Endothelial cell of umbilical vein (primary cell): ENCODE results near the gene STK11IP. TPM values are rescaled to one million over a fixed set of nuclear protein-coding genes. Genes with fewer than 3 reads are reported as not detected.

Source experiments
- BruUV-seq: library from RNA; stranded (reverse); fragments of 400-500 nt; replicated peaks from 2 replicates; lab custom pipeline; 2021; lab: Mats Ljungman, UMichigan
- CTCF ChIA-PET: fragments of 300-600, 350-600 bp; sonication (Branson Sonifier 250); formaldehyde crosslinking; loops from one replicate; lab custom pipeline; 2021; ENCODE audit warnings: antibody characterized with exemption, inconsistent platforms; lab: Charles Lee
- POLR2A ChIA-PET: fragments of 300-600, 350-600 bp; sonication (Branson Sonifier 250); formaldehyde crosslinking; loops from one replicate; lab custom pipeline; 2021; ENCODE audit warnings: antibody characterized with exemption, inconsistent platforms; lab: Charles Lee
- DNase-seq: peaks from one replicate; pipeline ENCODE4 v3.0.0-alpha.2; 2011; ENCODE audit warnings: low read depth, low spot score
- FAIRE-seq: peaks from 2 replicates; lab custom pipeline; 2011; peaks lifted over from hg19 to GRCh38; lab: Jason Lieb, UNC
- H2AFZ ChIP-seq: 2 replicates; pipeline ENCODE4 v1.6.0; 2012; ENCODE audit warnings: low read depth, low read length, control low read depth, inconsistent platforms
- H3K27ac ChIP-seq: 2 replicates; pipeline ENCODE4 v1.5.1; 2011; ENCODE audit warnings: low read depth, mild to moderate bottlenecking, control low read depth, low read length, moderate library complexity; ENCODE audit not compliant: insufficient read depth
- H3K27me3 ChIP-seq, 2 experiments: 2 replicates each; pipeline versions ENCODE4 v1.6.0 to v1.6.1; 2011; ENCODE audit warnings: low read length in 2 of 2, mixed read lengths in 1 of 2; ENCODE audit not compliant: control insufficient read depth in 2 of 2, insufficient read depth in 2 of 2
- H3K36me3 ChIP-seq, 2 experiments: 2 replicates in 1 of 2; 3 replicates in 1 of 2; pipeline ENCODE4 v1.5.1; 2011; ENCODE audit warnings: low read length in 2 of 2, mild to moderate bottlenecking in 1 of 2, moderate library complexity in 1 of 2; ENCODE audit not compliant: control insufficient read depth in 2 of 2, insufficient read depth in 2 of 2; ENCODE audit errors: extremely low read depth in 1 of 2
- H3K4me1 ChIP-seq: 3 replicates; pipeline ENCODE4 v1.5.1; 2011; ENCODE audit warnings: mild to moderate bottlenecking, low read length; ENCODE audit not compliant: control insufficient read depth, insufficient read depth; ENCODE audit errors: extremely low read depth
- H3K4me2 ChIP-seq: 2 replicates; pipeline ENCODE4 v1.6.1; 2011; ENCODE audit warnings: low read length, control low read depth, mixed read lengths; ENCODE audit not compliant: insufficient read depth
- H3K4me3 ChIP-seq, 3 experiments: fragments of 200-600 bp in 1 of 3; sonication (generic), shearing (Covaris generic) in 1 of 3; replicated peaks in 1 of 3; 2 replicates each; pipeline ENCODE4 v1.5.1; 2011 to 2016; ENCODE audit warnings: control low read depth in 3 of 3, low read length in 3 of 3, mild to moderate bottlenecking in 2 of 3, inconsistent platforms in 1 of 3, low read depth in 1 of 3, moderate library complexity in 1 of 3; ENCODE audit not compliant: insufficient read depth in 1 of 3
- H3K79me2 ChIP-seq: 2 replicates; pipeline ENCODE4 v1.6.0; 2012; ENCODE audit warnings: low read length, inconsistent platforms; ENCODE audit not compliant: control insufficient read depth, insufficient read depth
- H3K9ac ChIP-seq: replicated peaks from 2 replicates; pipeline ENCODE3; 2011; ENCODE audit warnings: low read length, control low read depth; ENCODE audit not compliant: insufficient read depth; ENCODE audit errors: extremely low read depth
- H3K9me1 ChIP-seq: replicated peaks from 3 replicates; pipeline ENCODE4 v1.6.0; 2011; ENCODE audit warnings: mild to moderate bottlenecking, low read length; ENCODE audit not compliant: control insufficient read depth, insufficient read depth; ENCODE audit errors: extremely low read depth
- H3K9me3 ChIP-seq: replicated peaks from 2 replicates; pipeline ENCODE4 v1.5.1; 2012; ENCODE audit warnings: low read length, inconsistent platforms; ENCODE audit not compliant: control insufficient read depth, insufficient read depth
- H4K20me1 ChIP-seq: replicated peaks from 2 replicates; pipeline ENCODE3; 2011; ENCODE audit warnings: mild to moderate bottlenecking, low read length; ENCODE audit not compliant: control insufficient read depth, insufficient read depth; ENCODE audit errors: extremely low read depth
- CTCF ChIP-seq, 2 donors: IDR thresholded peaks; 1 replicate in 1 of 2; 2 replicates in 1 of 2; pipeline ENCODE4 v1.5.1; 2011; ENCODE audit warnings: low read length in 2 of 2, mild to moderate bottlenecking in 2 of 2, moderate library complexity in 2 of 2, control low read depth in 1 of 2, inconsistent platforms in 1 of 2, low read depth in 1 of 2; ENCODE audit not compliant: insufficient read depth in 1 of 2; ENCODE audit errors: extremely low read depth in 1 of 2
- EZH2 ChIP-seq: IDR thresholded peaks from 2 replicates; pipeline ENCODE4 v1.6.1; 2012; ENCODE audit warnings: borderline replicate concordance, low read depth, mild to moderate bottlenecking, moderate library complexity, low read length, inconsistent platforms; ENCODE audit not compliant: severe bottlenecking
- FOS ChIP-seq: IDR thresholded peaks from 2 replicates; pipeline ENCODE4 v1.6.1; 2011; ENCODE audit warnings: mild to moderate bottlenecking, low read length, moderate library complexity, borderline replicate concordance; ENCODE audit not compliant: insufficient read depth
- GATA2 ChIP-seq: IDR thresholded peaks from 2 replicates; pipeline ENCODE4 v1.7.0; 2011; ENCODE audit warnings: low read depth, mild to moderate bottlenecking, moderate library complexity, mixed read lengths, low read length; ENCODE audit not compliant: insufficient read length, insufficient read depth
- JUN ChIP-seq: IDR thresholded peaks from 2 replicates; pipeline ENCODE4 v1.6.1; 2011; ENCODE audit warnings: borderline replicate concordance, low read depth; ENCODE audit not compliant: insufficient read length, insufficient read depth
- MAX ChIP-seq: IDR thresholded peaks from 2 replicates; pipeline ENCODE4 v1.6.1; 2011; ENCODE audit not compliant: insufficient read depth, insufficient read length
- MYC ChIP-seq: IDR thresholded peaks from one replicate; pipeline ENCODE4 v1.6.1; 2011; ENCODE audit warnings: mild to moderate bottlenecking, low read depth, low read length
- POLR2A ChIP-seq: IDR thresholded peaks from 2 replicates; pipeline ENCODE4 v1.6.1; 2012; ENCODE audit warnings: low read depth, mild to moderate bottlenecking, control low read depth, low read length
- POLR2AphosphoS5 ChIP-seq: IDR thresholded peaks from 2 replicates; pipeline ENCODE4 v1.6.1; 2012; ENCODE audit warnings: low read depth, mild to moderate bottlenecking, control low read depth, low read length, moderate library complexity; ENCODE audit not compliant: insufficient read depth
- dilution Hi-C: fragments of 300-500 bp; cut with MboI; formaldehyde crosslinking; loops from one replicate; pipeline ENCODE4 v1.15.0; 2019; ENCODE audit warnings: low sequenced_read_pairs; ENCODE audit not compliant: extremely low pct_ligation_motif_present
- intact Hi-C: fragments of 100-400 bp; cut with micrococcal nuclease; formaldehyde crosslinking; loops from one replicate; pipeline ENCODE4 v1.10.0; 2022
- polyA plus RNA-seq, 4 experiments: library from polyadenylated mRNA; depleted of rRNA in 3 of 4; stranded (reverse) in 3 of 4; unstranded in 1 of 4; fragments of >200 nt; gene quantifications; 2 replicates each; pipeline versions ENCODE4 v1.2.1 to v1.2.3, GENCODE V29; 2011 to 2012; ENCODE audit warnings: missing spikeins in 1 of 4
- total RNA-seq: library from RNA; stranded (reverse); gene quantifications from 2 replicates; pipeline ENCODE4 v1.2.3, GENCODE V29; 2021

STK11IP gene
- total and polyA plus RNA-seq, 2 donors (not counting 3 experiments of a cell fraction or from before 2014, with no cell fraction given), result 17.7 to 19.2 TPM

- H4K20me1 ChIP-seq, result no peaks in the 10 kb centered on the region
- TF ChIP-seq POLR2A (no peak), POLR2AphosphoS5 (no peak), FOS (no peak), MYC (no peak), CTCF (IDR thresholded peaks at IDR 0.05; ENCODE audit: extremely low read depth in 1 of 2, insufficient read depth in 1 of 2, low read depth in 1 of 2, low read length in 2 of 2) (no peak), MAX (no peak), JUN (no peak), EZH2 (no peak), GATA2 (no peak)
- no peak for FAIRE-seq
- H3K27me3 ChIP-seq, result peaks cover 7 to 14% of the 10 kb centered on the region in 2 experiments
- BruUV-seq, result no TSS peak
- H3K4me2 ChIP-seq, result no peak overlapping the region
- H3K79me2 ChIP-seq, result no peaks in the 10 kb centered on the region
- ChIA-PET CTCF (interaction anchor here (1.1 to 1.2 kb wide), 2 partner anchors 12 to 134 kb away, joined by 3 read pairs; a partner anchor contains a TSS), POLR2A (no interaction called here)
- H3K9me1 ChIP-seq, result no peaks in the 10 kb centered on the region
- no peak overlapping the region for H3K27ac ChIP-seq
- dilution Hi-C loops (no loop called here), intact Hi-C loops (no loop called here)
- H3K9ac ChIP-seq, result no peak overlapping the region
- DNase-seq, result no peak
- no peak overlapping the region for H3K4me3 ChIP-seq
- H2AFZ ChIP-seq, result no peak overlapping the region
- no peaks in the 10 kb centered on the region for H3K4me1 ChIP-seq
- no peaks in the 10 kb centered on the region for H3K36me3 ChIP-seq
- no peaks in the 10 kb centered on the region for H3K9me3 ChIP-seq
Measured at GRCh38 chr2:219628986-219629901, 31.6 kb downstream of the STK11IP start.
